ENCODE data around the gene SNAP25.

- TF ChIP-seq, protein P1, sequence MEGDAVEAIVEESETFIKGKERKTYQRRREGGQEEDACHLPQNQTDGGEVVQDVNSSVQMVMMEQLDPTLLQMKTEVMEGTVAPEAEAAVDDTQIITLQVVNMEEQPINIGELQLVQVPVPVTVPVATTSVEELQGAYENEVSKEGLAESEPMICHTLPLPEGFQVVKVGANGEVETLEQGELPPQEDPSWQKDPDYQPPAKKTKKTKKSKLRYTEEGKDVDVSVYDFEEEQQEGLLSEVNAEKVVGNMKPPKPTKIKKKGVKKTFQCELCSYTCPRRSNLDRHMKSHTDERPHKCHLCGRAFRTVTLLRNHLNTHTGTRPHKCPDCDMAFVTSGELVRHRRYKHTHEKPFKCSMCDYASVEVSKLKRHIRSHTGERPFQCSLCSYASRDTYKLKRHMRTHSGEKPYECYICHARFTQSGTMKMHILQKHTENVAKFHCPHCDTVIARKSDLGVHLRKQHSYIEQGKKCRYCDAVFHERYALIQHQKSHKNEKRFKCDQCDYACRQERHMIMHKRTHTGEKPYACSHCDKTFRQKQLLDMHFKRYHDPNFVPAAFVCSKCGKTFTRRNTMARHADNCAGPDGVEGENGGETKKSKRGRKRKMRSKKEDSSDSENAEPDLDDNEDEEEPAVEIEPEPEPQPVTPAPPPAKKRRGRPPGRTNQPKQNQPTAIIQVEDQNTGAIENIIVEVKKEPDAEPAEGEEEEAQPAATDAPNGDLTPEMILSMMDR (IDR thresholded peaks at IDR 0.05) = no peak
- no peak for TF ChIP-seq EZH2 (IDR thresholded peaks at IDR 0.05; ENCODE audit: borderline replicate concordance, insufficient read depth, low read depth, low read length, poor library complexity, severe bottlenecking)
Measured at GRCh38 chr20:10178727-10179313, 39.8 kb upstream of the SNAP25 start.

Measured in B cell (primary cell).